ENCODE measurements around the gene KIF26A.

DNA sequence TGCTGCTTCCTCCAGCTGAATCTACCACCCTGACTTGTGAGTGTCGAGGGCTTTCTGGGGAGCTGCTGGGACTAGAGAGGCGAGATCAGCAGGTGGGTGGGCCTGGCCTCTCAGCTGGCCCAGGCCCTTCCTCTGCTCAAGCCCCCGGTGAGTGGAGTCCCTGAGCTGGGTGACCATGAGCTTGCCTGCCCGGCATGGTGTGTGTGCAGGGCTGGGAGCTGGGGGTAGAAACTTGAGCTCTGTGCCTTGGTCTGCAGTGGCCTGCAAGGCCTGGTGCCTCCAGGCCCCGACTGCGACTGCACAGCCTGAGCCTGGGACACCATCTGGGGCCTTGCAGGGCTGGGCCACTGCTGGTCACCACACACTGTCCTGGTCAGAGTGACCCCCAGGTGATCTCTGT lies 67.4 kb downstream of the KIF26A start:
- TF ChIP-seq POLR2A (IDR thresholded peaks at IDR 0.05) (no peak), EP300 (IDR thresholded peaks at IDR 0.05) (no peak), POLR2AphosphoS5 (IDR thresholded peaks at IDR 0.05) (no peak)
- TF ChIP-seq, protein P1, sequence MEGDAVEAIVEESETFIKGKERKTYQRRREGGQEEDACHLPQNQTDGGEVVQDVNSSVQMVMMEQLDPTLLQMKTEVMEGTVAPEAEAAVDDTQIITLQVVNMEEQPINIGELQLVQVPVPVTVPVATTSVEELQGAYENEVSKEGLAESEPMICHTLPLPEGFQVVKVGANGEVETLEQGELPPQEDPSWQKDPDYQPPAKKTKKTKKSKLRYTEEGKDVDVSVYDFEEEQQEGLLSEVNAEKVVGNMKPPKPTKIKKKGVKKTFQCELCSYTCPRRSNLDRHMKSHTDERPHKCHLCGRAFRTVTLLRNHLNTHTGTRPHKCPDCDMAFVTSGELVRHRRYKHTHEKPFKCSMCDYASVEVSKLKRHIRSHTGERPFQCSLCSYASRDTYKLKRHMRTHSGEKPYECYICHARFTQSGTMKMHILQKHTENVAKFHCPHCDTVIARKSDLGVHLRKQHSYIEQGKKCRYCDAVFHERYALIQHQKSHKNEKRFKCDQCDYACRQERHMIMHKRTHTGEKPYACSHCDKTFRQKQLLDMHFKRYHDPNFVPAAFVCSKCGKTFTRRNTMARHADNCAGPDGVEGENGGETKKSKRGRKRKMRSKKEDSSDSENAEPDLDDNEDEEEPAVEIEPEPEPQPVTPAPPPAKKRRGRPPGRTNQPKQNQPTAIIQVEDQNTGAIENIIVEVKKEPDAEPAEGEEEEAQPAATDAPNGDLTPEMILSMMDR (IDR thresholded peaks at IDR 0.05), result no peak
